OCI-LY7 (cell line): Measurements from ENCODE around the gene KCNMB2. TPM values are rescaled to one million over a fixed set of nuclear protein-coding genes. Genes with fewer than 3 reads are reported as not detected.

Source experiments
- BruUV-seq: library from RNA; stranded (reverse); fragments of 400-500 nt; replicated peaks from 2 replicates; lab custom pipeline; 2021; lab: Mats Ljungman, UMichigan
- CTCF ChIA-PET: fragments of 300-600 bp; sonication (Branson Sonifier 250); formaldehyde crosslinking; loops from one replicate; lab custom pipeline; 2022; ENCODE audit warnings: antibody characterized with exemption; ENCODE audit not compliant: unreplicated experiment; lab: Charles Lee
- POLR2A ChIA-PET: fragments of 300-600 bp; sonication (Branson Sonifier 250); formaldehyde crosslinking; loops from one replicate; lab custom pipeline; 2022; ENCODE audit warnings: antibody characterized with exemption; lab: Charles Lee
- DNase-seq: peaks from one replicate; pipeline ENCODE4 v3.0.0-alpha.2; 2015; ENCODE audit warnings: low spot score
- H2AFZ ChIP-seq: fragments of 200-600 bp; sonication (generic), shearing (Covaris generic); 2 replicates; pipeline ENCODE4 v1.6.1; 2014; ENCODE audit warnings: mild to moderate bottlenecking, antibody characterized with exemption, low read length, moderate library complexity
- H3K27ac ChIP-seq: fragments of 200-600 bp; sonication (generic); 2 replicates; pipeline ENCODE4 v1.5.1; 2014; ENCODE audit warnings: mixed run types, low read depth, mild to moderate bottlenecking, moderate library complexity, low read length, inconsistent platforms; ENCODE audit not compliant: poor library complexity, severe bottlenecking
- H3K36me3 ChIP-seq: fragments of 200-600 bp; sonication (generic); 2 replicates; pipeline ENCODE4 v1.6.1; 2014; ENCODE audit warnings: mild to moderate bottlenecking, antibody characterized with exemption, low read length, moderate library complexity, mixed read lengths; ENCODE audit not compliant: insufficient read depth
- H3K4me1 ChIP-seq: fragments of 200-600 bp; sonication (generic); 2 replicates; pipeline ENCODE4 v1.5.1; 2014; ENCODE audit warnings: mild to moderate bottlenecking, low read length; ENCODE audit not compliant: insufficient read depth, poor library complexity, severe bottlenecking
- H3K4me2 ChIP-seq: fragments of 200-600 bp; sonication (generic); 2 replicates; pipeline ENCODE4 v1.6.1; 2014; ENCODE audit warnings: mild to moderate bottlenecking, low read length
- H3K4me3 ChIP-seq: fragments of 200-600 bp; sonication (generic); 2 replicates; pipeline ENCODE4 v1.5.1; 2014; ENCODE audit warnings: mild to moderate bottlenecking, low read depth, low read length; ENCODE audit not compliant: poor library complexity, severe bottlenecking
- H3K79me2 ChIP-seq: fragments of 200-600 bp; sonication (generic); 2 replicates; pipeline ENCODE4 v1.6.1; 2016; ENCODE audit warnings: low read depth, mild to moderate bottlenecking, low read length, moderate library complexity, mixed read lengths; ENCODE audit not compliant: insufficient read depth
- H3K9me2 ChIP-seq: fragments of 200-600 bp; sonication (generic); 2 replicates; pipeline ENCODE4 v1.6.1; 2016; ENCODE audit warnings: mild to moderate bottlenecking, low read length, mixed read lengths; ENCODE audit not compliant: insufficient read depth
- H3K9me3 ChIP-seq: fragments of 200-600 bp; sonication (generic); 2 replicates; pipeline ENCODE4 v1.6.1; 2014; ENCODE audit warnings: mild to moderate bottlenecking, mixed run types, low read length, mixed read lengths
- H4K20me1 ChIP-seq: fragments of 200-600 bp; sonication (generic); 2 replicates; pipeline ENCODE4 v1.6.1; 2014; ENCODE audit warnings: mild to moderate bottlenecking, antibody characterized with exemption, low read length, moderate library complexity, mixed read lengths; ENCODE audit not compliant: insufficient read depth
- EZH2phosphoT487 ChIP-seq: fragments of 200-600 bp; sonication (generic); IDR thresholded peaks from 2 replicates; pipeline ENCODE4 v1.6.1; 2018; ENCODE audit warnings: low read depth, borderline replicate concordance, mild to moderate bottlenecking, mixed run types, antibody characterized with exemption, low read length, moderate library complexity, mixed read lengths
- intact Hi-C: fragments of 100-400 bp; cut with micrococcal nuclease; formaldehyde crosslinking; loops from one replicate; pipeline ENCODE4 v1.10.0; 2022; ENCODE audit not compliant: unreplicated experiment
- total RNA-seq, 2 experiments: library from RNA; depleted of rRNA in 1 of 2; stranded (reverse); fragments of >200 nt in 1 of 2; shearing (Covaris generic) in 1 of 2; gene quantifications; 2 replicates each; pipeline ENCODE4 v1.2.3, GENCODE V29; 2014 to 2022
- TF ChIP-seq, protein P1 (sequence below): fragments of 200-600 bp; sonication (generic); conservative IDR thresholded peaks from 2 replicates; pipeline ENCODE4 v1.5.1; 2014; ENCODE audit warnings: mild to moderate bottlenecking, antibody characterized with exemption, low read length, moderate library complexity, mixed read lengths

The KCNMB2 gene
- total RNA-seq, 2 experiments from 2014 or later, result not detected

DNA sequence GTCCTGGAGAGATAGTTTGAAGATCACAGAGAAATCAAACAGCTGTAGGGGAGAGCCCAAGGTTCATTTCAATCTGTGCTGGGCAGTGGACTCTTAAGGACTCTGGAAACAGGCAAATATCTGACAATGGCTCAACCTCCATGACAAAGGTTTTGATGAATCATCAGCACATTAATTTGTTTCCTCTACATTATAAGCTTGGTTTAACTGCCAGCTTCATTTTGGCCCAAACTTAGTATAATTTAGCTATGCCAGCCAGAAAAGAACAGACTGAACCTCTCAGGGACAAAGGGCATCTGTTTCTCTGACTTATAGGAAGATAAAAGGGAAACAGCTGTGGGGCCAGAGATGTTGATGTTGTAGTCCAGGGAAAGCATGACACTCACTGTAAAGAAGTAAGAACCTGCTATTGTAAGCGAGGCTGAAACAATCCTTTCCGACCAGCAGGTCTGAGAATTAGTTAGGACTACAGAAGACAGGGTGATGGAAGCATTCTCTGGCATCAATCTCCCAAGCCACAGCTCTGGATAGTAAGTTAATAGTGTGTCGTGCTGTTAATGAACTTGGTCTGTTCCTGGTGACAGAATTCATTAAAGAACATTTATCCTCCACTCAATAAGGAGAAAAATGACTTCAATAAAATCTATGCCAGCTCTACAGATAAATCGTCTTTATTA lies 110.1 kb downstream of the KCNMB2 start:
- Histone ChIP-seq H3K27ac (no peak overlapping the region), H3K4me2 (no peak overlapping the region), H3K79me2 (no peaks in the 10 kb centered on the region), H2AFZ (no peak overlapping the region), H3K4me3 (no peak overlapping the region), H3K36me3 (no peaks in the 10 kb centered on the region), H3K9me2 (no peaks in the 10 kb centered on the region), H4K20me1 (no peaks in the 10 kb centered on the region), H3K9me3 (no peaks in the 10 kb centered on the region), H3K4me1 (no peaks in the 10 kb centered on the region)
- DNase-seq, result no peak
- intact Hi-C loops, result no loop called here
- TF ChIP-seq, protein P1, sequence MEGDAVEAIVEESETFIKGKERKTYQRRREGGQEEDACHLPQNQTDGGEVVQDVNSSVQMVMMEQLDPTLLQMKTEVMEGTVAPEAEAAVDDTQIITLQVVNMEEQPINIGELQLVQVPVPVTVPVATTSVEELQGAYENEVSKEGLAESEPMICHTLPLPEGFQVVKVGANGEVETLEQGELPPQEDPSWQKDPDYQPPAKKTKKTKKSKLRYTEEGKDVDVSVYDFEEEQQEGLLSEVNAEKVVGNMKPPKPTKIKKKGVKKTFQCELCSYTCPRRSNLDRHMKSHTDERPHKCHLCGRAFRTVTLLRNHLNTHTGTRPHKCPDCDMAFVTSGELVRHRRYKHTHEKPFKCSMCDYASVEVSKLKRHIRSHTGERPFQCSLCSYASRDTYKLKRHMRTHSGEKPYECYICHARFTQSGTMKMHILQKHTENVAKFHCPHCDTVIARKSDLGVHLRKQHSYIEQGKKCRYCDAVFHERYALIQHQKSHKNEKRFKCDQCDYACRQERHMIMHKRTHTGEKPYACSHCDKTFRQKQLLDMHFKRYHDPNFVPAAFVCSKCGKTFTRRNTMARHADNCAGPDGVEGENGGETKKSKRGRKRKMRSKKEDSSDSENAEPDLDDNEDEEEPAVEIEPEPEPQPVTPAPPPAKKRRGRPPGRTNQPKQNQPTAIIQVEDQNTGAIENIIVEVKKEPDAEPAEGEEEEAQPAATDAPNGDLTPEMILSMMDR, result no peak
- no peak for TF ChIP-seq EZH2phosphoT487
- BruUV-seq, result no TSS peak
- ChIA-PET POLR2A (interaction anchor here (0.6 to 1.3 kb wide), 3 partner anchors 19 to 259 kb away, joined by 3 read pairs; no protein-coding TSS in a partner anchor), CTCF (no interaction called here)

DNA sequence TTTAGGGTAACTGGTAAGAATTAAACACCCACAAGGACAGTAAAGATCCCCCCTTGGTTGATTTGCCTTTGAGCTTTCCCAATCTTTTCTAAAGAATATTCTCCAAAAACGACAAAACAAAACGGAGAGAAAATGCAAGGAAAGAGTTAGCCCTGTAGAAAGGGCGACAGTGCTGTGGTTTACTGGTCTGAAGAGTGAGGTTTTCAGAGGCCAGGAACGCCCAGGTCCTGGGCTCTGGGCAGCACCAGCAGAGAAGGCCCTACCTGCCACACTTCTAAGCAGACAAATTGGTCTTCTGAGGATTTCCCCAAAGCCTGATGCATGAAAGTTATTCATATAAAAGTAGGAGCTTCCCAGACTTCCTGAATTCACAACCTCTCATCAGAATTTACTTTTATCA lies 119.3 kb downstream of the KCNMB2 start:
- intact Hi-C loops, result no loop called here
- Histone ChIP-seq H3K79me2 (no peaks in the 10 kb centered on the region), H3K36me3 (no peaks in the 10 kb centered on the region), H3K4me1 (no peaks in the 10 kb centered on the region), H4K20me1 (no peaks in the 10 kb centered on the region), H3K27ac (no peak overlapping the region), H3K9me2 (no peaks in the 10 kb centered on the region), H3K4me2 (no peak overlapping the region), H3K4me3 (no peak overlapping the region), H3K9me3 (no peaks in the 10 kb centered on the region), H2AFZ (no peak overlapping the region)
- ChIA-PET CTCF (no interaction called here), POLR2A (interaction anchor here (1.1 kb wide), 1 partner anchor 14 kb away, joined by 3 read pairs; no protein-coding TSS in a partner anchor)
- BruUV-seq, result no TSS peak
- DNase-seq, result no peak
- no peak for TF ChIP-seq EZH2phosphoT487
- TF ChIP-seq, protein P1, result no peak

DNA sequence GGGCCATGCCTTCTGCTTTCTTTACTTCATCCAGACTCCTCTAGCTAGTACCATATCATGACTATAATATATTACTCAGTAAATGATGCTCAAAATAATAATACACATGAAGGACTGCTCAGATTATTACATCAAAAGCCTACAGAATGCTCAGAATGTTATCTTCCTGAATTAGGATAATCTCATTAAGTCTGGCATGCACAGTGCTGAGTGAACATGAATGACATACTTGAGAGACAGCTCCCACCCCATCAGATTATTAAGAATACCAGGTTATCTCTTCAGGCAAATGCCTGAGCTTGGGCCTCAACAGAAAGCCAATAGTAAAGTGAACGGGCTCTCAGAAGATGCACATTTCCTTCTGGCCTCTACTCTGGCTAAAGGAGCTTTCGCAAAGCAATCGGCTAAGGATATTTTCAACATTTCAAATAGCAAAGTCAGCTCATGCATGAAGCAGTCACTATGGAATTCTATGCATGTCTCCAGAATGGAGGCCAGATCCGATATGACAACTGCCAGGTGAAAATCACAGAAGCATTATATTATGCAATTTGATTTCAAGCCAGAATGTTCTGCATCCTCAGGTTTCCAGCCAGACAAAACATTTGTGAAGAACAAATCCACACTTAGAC lies 122.6 kb downstream of the KCNMB2 start:
- no TSS peak for BruUV-seq
- H3K4me3 ChIP-seq, result no peak overlapping the region
- H3K36me3 ChIP-seq, result no peaks in the 10 kb centered on the region
- no peak overlapping the region for H2AFZ ChIP-seq
- no peaks in the 10 kb centered on the region for H3K4me1 ChIP-seq
- no peak overlapping the region for H3K27ac ChIP-seq
- ChIA-PET CTCF (no interaction called here), POLR2A (no interaction called here)
- H4K20me1 ChIP-seq, result no peaks in the 10 kb centered on the region
- no peak overlapping the region for H3K4me2 ChIP-seq
- intact Hi-C loops, result no loop called here
- TF ChIP-seq, protein P1, result no peak
- TF ChIP-seq EZH2phosphoT487, result no peak
- DNase-seq, result no peak
- H3K9me3 ChIP-seq, result no peaks in the 10 kb centered on the region
- H3K79me2 ChIP-seq, result no peaks in the 10 kb centered on the region
- no peaks in the 10 kb centered on the region for H3K9me2 ChIP-seq
